ENCODE measurements around the gene TMEM51.

DNA sequence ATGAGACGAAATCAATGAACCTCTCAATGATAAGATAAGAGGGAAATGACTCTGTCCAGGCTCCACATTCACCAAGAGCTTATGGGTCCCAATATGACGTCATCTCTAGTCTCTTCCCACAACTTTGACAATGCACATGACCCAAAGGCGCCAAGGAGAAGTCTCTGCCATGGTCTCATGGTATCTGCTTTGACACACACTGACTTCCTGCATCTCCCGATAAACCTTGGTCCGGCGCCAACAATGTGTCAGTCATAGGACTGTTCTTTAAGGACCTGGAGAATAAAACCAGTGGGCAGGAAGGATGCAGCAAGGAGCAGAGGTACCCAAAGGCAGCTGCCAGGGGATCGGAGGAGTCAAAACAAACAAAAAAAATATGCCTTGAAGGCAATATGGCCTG is 46.9 kb upstream of the TMEM51 start:
- no peak for TF ChIP-seq EP300 (conservative IDR thresholded peaks at IDR 0.05; ENCODE audit: poor library complexity, severe bottlenecking)
- TF ChIP-seq MXI1 (conservative IDR thresholded peaks at IDR 0.05; ENCODE audit: poor library complexity, severe bottlenecking), result no peak
- TF ChIP-seq, protein P1, sequence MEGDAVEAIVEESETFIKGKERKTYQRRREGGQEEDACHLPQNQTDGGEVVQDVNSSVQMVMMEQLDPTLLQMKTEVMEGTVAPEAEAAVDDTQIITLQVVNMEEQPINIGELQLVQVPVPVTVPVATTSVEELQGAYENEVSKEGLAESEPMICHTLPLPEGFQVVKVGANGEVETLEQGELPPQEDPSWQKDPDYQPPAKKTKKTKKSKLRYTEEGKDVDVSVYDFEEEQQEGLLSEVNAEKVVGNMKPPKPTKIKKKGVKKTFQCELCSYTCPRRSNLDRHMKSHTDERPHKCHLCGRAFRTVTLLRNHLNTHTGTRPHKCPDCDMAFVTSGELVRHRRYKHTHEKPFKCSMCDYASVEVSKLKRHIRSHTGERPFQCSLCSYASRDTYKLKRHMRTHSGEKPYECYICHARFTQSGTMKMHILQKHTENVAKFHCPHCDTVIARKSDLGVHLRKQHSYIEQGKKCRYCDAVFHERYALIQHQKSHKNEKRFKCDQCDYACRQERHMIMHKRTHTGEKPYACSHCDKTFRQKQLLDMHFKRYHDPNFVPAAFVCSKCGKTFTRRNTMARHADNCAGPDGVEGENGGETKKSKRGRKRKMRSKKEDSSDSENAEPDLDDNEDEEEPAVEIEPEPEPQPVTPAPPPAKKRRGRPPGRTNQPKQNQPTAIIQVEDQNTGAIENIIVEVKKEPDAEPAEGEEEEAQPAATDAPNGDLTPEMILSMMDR (IDR thresholded peaks at IDR 0.05; ENCODE audit: poor library complexity, severe bottlenecking), result no peak
